HEK293 (cell line): ENCODE measurements around the gene MLXIPL.
"Not testable (repeated sequence)": the region's sequence is repeated elsewhere in the genome, so short reads cannot be mapped to it uniquely, and the experiment has no call there.

ENCODE experiments used
- ZBTB20 ChIP-seq: fragments of 450-650 bp; formaldehyde crosslinking; IDR thresholded peaks from 2 replicates; pipeline ENCODE4 v1.5.1; 2016; ENCODE audit warnings: missing biosample characterization, missing genetic modification characterization
- ZNF274 ChIP-seq, 2 experiments: fragments of 200-500 bp in 1 of 2; fragments of 450-650 bp in 1 of 2; sonication (Bioruptor generic) in 1 of 2; formaldehyde crosslinking in 1 of 2; IDR thresholded peaks; 2 replicates each; pipeline versions ENCODE4 v1.5.1 to v1.6.1; 2014 to 2016; ENCODE audit warnings: borderline replicate concordance in 1 of 2, inconsistent platforms in 1 of 2, low read length in 1 of 2, missing biosample characterization in 1 of 2, missing genetic modification characterization in 1 of 2
- ZNF585B ChIP-seq: fragments of 450-650 bp; formaldehyde crosslinking; IDR thresholded peaks from 2 replicates; pipeline ENCODE4 v1.5.1; 2016; ENCODE audit warnings: missing biosample characterization, missing genetic modification characterization
- TF ChIP-seq, protein P1 (sequence below): fragments of 450-650 bp; formaldehyde crosslinking; IDR thresholded peaks from 2 replicates; pipeline ENCODE4 v1.5.1; 2016; ENCODE audit warnings: missing biosample characterization, missing genetic modification characterization
- TF ChIP-seq, protein P2 (sequence below): fragments of 450-650 bp; formaldehyde crosslinking; optimal IDR thresholded peaks from 2 replicates; pipeline ENCODE3; 2016; ENCODE audit warnings: missing biosample characterization, mild to moderate bottlenecking, missing genetic modification characterization
- TF ChIP-seq, protein P3 (sequence below): fragments of 450-650 bp; formaldehyde crosslinking; IDR thresholded peaks from 2 replicates; pipeline ENCODE4 v1.5.1; 2016; ENCODE audit warnings: missing biosample characterization, missing genetic modification characterization
- TF ChIP-seq, protein P4 (sequence below): fragments of 450-650 bp; formaldehyde crosslinking; IDR thresholded peaks from 2 replicates; pipeline ENCODE4 v1.5.1; 2016; ENCODE audit warnings: missing biosample characterization, missing genetic modification characterization
- TF ChIP-seq, protein P5 (sequence below): fragments of 450-650 bp; formaldehyde crosslinking; IDR thresholded peaks from 2 replicates; pipeline ENCODE4 v1.5.1; 2016; ENCODE audit warnings: missing biosample characterization, missing genetic modification characterization

DNA sequence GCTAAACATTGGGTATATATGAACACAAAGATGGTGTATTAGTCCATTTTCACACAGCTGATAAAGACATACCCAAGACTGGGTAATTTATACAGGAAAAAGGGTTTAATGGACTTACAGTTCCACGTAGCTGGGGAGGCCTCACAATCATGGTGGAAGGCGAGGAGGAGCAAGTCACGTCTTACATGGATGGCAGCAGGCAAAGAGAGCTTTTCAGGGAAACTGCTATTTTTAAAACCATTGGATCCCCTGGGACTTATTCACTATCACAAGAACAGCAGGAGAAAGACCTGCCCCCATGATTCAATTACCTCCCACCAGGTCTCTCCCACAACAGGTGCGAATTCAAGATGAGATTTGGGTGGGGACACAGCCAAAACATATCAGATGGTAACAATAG lies 31.0 kb upstream of the MLXIPL start:
- TF ChIP-seq, protein P1, sequence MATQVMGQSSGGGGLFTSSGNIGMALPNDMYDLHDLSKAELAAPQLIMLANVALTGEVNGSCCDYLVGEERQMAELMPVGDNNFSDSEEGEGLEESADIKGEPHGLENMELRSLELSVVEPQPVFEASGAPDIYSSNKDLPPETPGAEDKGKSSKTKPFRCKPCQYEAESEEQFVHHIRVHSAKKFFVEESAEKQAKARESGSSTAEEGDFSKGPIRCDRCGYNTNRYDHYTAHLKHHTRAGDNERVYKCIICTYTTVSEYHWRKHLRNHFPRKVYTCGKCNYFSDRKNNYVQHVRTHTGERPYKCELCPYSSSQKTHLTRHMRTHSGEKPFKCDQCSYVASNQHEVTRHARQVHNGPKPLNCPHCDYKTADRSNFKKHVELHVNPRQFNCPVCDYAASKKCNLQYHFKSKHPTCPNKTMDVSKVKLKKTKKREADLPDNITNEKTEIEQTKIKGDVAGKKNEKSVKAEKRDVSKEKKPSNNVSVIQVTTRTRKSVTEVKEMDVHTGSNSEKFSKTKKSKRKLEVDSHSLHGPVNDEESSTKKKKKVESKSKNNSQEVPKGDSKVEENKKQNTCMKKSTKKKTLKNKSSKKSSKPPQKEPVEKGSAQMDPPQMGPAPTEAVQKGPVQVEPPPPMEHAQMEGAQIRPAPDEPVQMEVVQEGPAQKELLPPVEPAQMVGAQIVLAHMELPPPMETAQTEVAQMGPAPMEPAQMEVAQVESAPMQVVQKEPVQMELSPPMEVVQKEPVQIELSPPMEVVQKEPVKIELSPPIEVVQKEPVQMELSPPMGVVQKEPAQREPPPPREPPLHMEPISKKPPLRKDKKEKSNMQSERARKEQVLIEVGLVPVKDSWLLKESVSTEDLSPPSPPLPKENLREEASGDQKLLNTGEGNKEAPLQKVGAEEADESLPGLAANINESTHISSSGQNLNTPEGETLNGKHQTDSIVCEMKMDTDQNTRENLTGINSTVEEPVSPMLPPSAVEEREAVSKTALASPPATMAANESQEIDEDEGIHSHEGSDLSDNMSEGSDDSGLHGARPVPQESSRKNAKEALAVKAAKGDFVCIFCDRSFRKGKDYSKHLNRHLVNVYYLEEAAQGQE = not testable (repeated sequence)
- TF ChIP-seq, protein P2, sequence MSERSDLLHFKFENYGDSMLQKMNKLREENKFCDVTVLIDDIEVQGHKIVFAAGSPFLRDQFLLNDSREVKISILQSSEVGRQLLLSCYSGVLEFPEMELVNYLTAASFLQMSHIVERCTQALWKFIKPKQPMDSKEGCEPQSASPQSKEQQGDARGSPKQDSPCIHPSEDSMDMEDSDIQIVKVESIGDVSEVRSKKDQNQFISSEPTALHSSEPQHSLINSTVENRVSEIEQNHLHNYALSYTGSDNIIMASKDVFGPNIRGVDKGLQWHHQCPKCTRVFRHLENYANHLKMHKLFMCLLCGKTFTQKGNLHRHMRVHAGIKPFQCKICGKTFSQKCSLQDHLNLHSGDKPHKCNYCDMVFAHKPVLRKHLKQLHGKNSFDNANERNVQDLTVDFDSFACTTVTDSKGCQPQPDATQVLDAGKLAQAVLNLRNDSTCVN (tag by site-specific recombination) = not testable (repeated sequence)
- TF ChIP-seq, protein P3, sequence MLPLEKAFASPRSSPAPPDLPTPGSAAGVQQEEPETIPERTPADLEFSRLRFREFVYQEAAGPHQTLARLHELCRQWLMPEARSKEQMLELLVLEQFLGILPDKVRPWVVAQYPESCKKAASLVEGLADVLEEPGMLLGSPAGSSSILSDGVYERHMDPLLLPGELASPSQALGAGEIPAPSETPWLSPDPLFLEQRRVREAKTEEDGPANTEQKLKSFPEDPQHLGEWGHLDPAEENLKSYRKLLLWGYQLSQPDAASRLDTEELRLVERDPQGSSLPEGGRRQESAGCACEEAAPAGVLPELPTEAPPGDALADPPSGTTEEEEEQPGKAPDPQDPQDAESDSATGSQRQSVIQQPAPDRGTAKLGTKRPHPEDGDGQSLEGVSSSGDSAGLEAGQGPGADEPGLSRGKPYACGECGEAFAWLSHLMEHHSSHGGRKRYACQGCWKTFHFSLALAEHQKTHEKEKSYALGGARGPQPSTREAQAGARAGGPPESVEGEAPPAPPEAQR (tag by site-specific recombination) = not testable (repeated sequence)
- not testable (repeated sequence) for TF ChIP-seq ZBTB20 (tag by site-specific recombination); ZNF274 (IDR thresholded peaks at IDR 0.05; ENCODE audit: low read length); ZNF274 (tag by site-specific recombination; IDR thresholded peaks at IDR 0.05; ENCODE audit: borderline replicate concordance); ZNF585B (tag by site-specific recombination)
- TF ChIP-seq, protein P4, sequence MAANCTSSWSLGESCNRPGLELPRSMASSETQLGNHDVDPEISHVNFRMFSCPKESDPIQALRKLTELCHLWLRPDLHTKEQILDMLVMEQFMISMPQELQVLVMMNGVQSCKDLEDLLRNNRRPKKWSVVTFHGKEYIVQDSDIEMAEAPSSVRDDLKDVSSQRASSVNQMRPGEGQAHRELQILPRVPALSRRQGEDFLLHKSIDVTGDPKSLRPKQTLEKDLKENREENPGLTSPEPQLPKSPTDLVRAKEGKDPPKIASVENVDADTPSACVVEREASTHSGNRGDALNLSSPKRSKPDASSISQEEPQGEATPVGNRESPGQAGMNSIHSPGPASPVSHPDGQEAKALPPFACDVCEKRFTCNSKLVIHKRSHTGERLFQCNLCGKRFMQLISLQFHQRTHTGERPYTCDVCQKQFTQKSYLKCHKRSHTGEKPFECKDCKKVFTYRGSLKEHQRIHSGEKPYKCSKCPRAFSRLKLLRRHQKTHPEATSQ (tag by site-specific recombination) = not testable (repeated sequence)
- TF ChIP-seq, protein P5, sequence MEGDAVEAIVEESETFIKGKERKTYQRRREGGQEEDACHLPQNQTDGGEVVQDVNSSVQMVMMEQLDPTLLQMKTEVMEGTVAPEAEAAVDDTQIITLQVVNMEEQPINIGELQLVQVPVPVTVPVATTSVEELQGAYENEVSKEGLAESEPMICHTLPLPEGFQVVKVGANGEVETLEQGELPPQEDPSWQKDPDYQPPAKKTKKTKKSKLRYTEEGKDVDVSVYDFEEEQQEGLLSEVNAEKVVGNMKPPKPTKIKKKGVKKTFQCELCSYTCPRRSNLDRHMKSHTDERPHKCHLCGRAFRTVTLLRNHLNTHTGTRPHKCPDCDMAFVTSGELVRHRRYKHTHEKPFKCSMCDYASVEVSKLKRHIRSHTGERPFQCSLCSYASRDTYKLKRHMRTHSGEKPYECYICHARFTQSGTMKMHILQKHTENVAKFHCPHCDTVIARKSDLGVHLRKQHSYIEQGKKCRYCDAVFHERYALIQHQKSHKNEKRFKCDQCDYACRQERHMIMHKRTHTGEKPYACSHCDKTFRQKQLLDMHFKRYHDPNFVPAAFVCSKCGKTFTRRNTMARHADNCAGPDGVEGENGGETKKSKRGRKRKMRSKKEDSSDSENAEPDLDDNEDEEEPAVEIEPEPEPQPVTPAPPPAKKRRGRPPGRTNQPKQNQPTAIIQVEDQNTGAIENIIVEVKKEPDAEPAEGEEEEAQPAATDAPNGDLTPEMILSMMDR (tag by site-specific recombination) = not testable (repeated sequence)
